Measurements from ENCODE around the gene CCDC181.
"Not testable (repeated sequence)": the region's sequence is repeated elsewhere in the genome, so short reads cannot be mapped to it uniquely, and the experiment has no call there.

Gene CCDC181

DNA sequence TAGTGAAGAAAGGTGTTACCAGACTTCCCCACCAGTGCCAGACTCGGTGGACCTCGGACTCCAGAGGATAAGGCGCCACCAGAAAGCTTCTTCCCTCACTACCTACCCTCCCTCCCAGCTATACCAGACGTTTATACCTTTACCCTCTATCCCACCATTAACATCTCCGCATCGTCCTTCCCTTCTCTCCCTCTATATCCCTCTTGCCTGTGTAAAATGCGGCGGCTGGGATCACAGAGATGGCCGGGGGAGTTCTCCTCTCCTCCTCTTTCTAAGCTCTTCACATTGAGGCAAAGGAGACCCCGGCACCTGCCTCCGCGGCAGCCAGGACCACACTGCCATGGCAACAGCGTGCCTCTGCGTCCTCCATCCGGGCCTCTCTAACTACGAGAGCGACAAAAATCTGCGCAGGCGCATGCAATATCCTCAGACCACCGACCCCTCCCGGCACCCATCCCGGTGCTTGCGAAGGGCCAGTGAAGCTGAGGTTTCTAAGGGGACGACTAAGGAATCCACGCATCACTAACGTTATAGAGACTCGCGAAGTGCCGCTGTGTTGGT, at the start of gene CCDC181:
Gene CCDC181, minus strand, starts transcription at position 394 of the 561 bp plus-strand sequence. CDS start 2,547 bp downstream, outside the sequence.
- no peak for FAIRE-seq

DNA sequence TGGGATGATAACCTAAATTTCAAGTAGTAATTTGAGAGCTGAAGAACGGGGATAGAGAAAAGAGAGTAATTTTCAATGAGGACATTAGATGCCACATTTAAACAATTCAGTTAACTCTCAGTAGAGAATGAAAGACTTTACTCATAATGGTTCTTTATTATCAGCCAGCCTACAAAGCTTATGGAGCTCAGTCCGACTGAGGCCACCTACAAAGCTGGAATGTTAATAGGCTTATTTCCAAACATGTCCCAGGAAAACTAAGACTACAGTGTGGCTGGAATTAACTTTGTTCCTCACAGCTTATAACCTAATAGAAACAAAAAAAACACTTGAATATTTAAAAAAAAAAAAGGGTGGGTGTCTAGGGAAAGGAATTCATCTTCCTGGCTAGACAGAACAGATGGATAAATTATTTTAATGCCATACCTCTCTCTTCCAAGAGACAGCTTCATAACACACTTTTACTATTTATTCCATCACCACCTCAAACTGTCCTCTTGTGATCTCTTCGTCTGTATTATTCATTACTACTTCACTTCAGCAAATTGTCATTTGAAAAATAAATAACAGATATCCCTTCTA, 48.6 kb upstream of the CCDC181 start:
- FAIRE-seq, result no peak

DNA sequence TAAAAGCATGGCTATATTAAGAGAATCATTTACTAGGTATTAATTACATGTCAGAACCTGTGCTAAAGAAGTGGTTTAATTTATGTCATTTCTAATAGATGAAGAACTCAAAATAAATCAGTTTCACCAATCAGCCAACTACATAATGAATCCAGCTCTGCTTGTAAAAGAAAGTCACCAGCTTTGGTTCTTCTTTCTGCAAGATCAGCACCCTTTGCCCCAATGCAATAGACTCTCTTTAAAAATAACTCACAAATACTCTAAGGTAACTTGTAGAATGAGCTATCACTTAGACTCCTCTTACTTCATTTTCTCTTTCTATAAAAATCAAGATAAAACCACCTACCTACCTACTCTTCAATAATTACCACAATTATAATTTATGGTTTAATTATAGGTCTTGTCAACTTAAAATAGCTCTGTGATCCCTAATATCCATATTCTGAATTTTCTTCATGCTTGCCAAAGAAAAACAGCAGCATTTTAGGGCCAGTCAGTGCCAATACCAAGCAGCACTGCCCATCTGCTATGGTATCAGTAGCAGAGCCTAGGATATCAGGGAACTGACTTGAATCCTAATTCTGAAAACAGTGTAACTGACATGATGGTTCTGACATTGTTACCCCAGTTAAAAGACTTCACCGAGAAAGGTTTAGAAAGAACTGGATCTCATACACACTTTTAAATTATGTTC, 47.2 kb upstream of the CCDC181 start:
- FAIRE-seq, result no peak

DNA sequence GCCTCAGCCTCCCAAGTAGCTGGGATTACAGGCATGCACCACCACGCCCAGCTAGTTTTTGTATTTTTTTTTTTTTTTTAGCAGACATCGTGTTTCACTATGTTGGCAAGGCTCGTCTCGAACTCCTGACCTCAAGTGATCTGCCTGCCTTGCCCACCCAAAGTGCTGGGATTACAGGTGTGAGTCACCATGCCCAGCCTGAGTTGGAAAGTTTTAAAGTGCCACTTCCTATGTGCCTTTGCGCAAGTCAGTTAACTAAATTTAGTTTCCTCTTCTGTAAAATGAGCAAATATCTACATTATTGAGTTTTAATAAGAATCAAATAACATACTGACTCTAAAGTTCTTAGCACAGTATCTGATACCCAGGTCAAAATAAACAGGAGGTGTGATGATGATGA, 46.1 kb upstream of the CCDC181 start:
- FAIRE-seq, result no peak

DNA sequence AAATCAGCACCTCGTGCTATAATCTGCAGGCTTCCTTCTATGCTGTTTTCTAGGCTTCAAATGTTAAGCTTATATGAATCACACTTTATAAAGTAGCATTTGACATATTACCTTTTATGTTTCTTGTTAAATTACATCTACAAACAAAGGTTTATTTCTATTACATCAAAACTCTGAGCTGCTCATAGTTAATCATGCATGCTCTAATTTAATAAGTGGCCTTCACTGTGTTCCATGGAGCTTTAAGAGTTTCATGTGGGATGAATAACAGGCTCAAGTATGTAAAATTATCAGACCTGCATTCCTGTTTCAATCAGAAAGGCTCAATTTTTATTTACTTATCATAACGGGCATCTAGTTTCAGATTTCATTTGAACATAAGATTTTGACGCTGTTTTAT, 45.5 kb upstream of the CCDC181 start:
- FAIRE-seq, result no peak

DNA sequence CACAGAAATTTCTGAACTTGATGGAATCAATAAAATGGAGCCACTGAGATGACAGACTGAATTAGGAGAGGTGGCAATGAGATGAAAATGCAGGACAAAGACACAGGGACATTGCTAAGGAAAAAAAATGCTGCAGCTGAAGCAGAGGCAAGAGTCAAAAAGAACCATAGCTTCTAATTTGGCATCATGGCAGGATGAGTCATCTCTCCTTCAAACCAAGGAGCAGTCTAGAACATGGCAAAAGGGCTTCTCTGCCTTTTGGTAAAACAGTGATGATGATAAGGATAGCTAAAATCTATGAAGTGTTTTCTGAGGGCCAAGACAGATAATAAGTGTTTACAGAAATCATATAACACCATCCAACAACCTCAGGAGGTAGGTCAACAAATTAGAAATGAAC, 41.7 kb upstream of the CCDC181 start:
- no peak for FAIRE-seq

DNA sequence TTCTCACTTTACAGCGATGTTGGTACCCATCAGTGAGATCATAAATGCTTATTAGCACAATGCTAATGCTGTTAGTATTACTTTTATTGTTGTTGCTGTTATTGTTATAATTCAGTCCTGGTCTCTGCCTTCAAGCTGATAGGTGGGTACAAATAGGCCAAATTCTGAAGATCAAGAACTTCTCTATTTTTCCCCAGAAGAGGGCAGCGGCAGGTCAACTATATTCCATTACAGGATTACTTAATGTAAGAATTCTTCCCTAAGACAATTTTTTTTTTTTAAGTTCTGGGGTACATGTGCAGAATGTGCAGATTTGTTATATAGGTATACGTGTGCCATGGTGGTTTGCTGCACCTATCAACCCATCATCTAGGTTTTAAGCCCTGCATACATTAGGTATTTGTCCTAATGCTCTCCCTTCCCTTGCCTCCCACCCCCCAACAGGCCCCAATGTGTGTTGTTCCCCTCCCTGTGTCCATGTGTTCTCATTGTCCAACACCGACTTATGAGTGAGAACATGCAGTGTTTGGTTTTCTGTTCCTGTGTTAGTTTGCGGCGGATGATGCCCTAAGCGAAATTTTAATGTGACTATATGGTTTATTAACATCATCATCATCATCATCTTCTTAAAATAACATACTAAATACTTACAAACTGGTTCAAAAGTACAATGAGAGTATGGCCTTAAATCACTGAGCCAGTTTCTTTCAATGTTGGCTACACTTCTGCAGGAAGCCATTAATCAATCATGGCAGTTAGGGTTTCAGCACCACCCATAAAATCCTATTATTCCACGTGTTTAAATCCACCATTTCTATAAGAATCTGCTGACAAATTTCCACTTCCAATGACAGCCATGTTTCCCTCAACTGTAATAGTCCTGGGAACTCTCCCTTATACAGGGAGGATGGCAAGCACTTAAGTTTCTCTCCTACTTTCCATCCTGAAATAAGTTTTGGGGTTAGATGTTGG, 39.3 kb upstream of the CCDC181 start:
- FAIRE-seq, result no peak

DNA sequence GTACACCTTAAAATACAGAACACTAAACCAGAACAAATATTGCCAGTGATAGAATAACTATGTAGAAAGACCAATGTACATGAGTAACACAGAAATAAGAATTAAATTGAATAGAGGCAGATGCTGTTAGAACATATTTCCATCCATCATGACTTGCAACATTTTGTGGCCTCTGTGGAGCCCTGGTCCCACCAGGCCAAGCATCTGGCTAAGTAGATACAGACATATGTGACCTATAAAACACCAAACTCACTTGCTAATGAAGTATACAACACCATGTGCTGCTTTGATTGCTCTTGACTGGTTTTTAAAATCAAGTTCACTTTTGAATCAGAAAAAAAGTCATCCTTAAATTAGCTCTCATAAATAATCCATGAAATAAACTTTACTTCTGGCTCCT, 38.0 kb upstream of the CCDC181 start:
- FAIRE-seq, result no peak

DNA sequence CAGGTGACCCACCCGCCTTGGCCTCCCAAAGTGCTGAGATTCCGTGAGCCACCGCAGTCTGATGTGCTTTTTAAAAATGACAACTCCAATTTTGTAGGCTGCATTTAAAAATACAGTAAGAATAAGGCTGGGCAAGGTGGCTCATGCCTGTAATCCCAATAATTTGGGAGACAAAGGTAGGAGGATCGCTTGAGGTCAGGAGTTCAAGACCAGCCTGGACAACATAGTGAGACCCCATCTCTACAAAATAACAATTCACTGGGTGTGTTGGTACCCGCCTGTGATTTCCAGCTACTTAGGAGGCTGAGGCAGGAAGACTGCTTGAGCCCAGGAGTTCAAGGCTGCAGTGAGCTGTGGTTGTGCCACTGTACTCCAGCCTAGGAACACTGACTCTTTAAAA, 35.1 kb upstream of the CCDC181 start:
- FAIRE-seq, result no peak

DNA sequence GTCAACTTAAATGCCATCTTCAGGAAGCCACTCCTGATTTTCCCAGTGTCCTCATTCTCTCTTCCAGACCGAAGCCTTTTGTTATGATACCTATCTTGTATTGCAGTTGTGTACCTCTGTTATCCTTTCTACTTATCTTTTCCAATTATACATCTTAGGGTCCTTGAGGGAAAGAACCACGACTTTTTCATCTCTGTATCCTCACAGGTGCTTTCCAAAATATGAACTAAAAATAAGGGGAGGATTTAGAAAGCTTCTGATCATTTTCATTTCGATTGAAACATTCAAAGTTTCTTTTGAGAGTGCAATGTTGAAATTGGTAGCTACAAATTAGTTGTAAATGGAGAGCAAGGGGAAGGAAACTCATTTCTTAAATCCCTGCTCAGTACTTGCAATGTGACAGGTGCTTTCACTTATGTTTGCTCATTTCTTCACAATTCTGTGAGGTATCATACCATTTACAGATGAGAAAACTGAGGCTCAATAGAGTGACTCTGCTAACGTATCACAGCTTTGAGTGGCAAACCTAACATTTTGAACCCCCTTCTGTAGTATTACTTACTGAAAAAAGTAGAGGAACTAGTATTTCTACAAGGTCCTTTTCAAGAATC, 34.2 kb upstream of the CCDC181 start:
- no peak for FAIRE-seq

DNA sequence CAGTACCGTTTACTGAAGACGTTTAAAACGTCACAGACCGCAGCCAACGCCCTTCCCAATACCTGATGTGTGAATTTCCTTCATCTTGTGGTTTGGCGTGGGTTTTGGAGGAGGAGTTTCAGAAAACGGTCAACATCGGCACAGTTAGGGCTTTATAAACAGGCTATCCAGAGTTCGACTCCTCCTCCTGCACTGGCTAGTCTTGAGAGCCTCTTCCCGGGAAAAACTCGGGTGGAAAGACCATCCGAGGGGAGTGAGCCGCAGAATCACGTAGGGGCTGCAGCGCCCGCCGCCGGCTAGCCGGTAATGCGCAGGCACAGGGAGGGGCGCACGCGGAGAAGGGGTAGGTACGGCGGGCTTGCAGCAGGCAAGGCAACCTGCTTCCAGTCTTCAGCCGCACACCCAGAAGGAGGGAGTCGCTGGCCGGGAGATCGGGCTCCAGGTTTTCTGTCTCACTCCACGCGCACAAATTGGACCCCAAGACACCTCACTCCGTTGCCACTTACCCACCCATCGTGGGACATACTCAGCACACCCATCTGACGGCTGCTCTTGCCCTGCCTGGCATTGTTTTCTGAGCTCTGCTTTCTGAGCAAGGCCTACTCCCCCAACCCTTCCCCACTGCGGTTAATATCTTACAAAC, 33.0 kb upstream of the CCDC181 start:
- no peak for FAIRE-seq

DNA sequence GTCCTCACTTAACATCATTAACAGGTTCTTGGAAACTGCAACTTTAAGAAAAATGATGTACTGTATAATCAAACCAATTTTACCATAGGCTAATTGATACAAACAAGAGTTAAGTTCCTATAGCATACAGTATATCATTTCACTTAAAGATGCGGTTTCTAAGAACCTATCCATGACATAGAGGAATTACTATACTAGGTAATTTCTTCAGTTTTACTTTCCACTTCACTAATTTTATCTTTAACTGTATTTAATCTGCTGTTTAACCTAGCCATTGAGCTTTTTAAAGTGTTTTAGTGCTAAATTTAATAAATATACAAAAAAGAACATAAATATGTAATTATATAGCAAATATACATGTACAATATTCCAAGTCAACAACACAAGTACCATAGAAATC, 30.2 kb upstream of the CCDC181 start:
- peak; percentile 45 for FAIRE-seq

DNA sequence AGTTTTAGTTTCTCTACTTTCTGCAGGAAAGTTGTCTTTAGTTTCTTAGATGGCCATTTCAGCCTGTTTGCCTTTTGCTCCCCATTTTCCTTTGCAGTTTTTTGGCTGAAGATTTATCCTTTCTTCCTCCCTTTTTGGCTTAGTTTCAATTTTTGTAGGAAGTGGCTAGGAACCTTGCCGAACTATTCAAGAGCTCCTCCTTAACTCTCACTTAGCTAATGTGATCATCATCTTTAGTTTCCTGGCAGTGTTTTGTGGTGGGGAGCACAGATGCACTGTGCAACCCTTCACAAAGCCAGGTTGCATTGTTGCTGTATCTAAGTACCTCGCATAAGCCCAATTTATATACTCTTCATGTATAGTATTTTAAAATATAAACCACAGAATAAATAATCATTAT, 28.8 kb upstream of the CCDC181 start:
- FAIRE-seq, result no peak

DNA sequence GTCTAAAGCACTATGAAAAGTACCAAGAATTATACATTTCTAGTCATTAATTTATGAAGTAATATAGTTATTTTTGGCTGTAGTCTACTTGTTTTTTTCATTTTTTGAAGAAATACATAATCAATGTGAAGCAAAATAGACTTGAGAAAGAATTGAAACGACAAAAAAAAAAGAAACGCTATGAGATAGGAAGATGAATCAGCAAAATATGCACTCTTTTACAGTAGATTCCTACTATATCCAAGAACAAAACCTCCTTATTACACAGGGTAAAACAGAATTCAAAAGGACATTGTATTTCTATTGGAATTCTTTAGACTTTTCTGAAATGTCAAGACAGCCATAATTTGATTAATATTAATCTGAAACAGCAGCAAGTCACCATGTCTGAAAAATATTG, 25.6 kb upstream of the CCDC181 start:
- FAIRE-seq, result no peak

DNA sequence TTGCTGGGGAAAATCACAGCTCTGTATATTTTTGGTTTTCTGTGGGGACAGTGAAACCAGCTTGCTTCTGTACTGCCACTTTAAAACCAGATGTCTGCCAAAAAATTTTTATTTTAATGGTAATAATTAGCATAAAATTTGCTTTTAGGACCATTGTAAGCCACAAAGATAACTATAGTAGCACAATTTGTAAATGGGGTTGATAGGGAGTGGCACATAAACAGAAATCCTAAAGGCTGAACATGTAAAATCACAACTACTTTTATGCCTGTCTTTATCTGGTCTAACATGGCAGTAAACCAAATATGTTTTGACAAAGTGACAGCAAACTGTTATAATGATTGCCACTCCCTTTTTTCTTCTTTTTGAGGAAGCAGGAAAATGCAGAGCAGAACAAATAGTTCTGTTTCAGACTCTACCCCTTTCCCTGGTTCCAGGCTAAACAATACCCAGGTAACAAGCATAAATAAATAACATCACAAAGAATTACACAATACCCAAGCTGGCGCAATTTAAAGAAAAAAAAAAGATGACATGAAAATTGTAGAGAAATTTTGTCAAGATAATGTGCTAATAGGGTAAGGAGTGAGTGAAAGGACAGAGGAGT, 24.0 kb upstream of the CCDC181 start:
- no peak for FAIRE-seq

DNA sequence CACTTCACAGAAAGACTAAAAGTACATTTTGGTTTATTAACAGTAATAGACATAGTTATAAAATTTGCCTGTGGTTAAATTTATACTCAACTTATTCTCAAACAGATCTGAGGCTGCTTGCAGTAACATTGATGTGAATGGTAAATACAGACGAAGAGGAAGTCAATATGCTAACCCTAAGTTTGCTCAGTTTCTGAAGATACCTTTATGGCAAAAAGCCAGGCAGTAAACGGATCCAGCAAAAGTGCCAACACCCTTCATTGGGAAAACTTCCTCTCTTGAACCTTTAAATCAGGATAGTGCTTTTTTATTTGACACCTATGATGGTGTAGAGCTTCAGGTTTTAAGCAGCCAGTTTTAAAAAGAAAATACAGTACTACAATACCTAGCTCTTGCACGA, 16.6 kb upstream of the CCDC181 start:
- no peak for FAIRE-seq

DNA sequence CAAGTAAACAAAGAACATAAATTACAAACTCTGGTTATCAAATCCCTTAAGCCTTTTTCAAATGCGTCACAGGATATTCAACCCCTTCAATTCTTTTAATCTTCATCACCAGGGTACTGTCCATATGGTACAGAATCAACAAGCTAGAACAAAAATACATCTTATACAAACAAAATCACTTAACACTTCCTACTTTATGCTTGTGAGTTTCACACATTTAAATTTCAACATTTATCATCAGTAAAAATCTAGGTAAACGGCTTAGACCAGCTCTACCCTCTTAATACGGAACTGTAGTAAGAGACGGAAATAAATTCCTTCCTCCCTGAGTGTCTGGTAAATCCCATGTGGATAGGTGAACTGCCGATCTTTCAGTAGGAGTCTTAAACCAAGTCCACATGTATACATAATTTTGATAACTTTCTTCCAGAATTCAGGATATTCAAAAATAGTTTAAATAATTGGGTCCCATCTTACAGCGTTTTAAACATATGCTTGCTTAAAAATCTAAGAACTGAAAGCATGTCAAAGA, 1.0 kb downstream of the CCDC181 start:
- FAIRE-seq, result peak; percentile 71

DNA sequence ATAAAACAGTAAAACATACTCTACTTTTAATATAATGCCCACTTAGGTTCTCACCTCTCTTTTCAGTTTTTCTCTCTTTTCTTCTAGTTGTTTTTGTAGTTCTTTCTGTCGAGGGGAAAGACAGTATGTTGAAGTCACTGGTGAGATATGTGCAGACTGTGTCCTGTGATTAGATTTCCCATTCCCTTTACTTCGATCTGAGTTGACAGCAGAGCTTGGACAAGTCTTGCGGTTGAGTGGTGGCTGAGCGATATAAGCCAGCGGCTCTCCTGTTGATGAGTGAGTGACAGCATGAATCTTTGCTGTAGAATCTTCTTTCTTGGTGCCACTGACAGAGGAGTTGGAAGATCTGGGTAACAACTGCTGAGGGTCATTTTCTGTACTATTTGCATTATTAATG, 6.0 kb downstream of the CCDC181 start:
- FAIRE-seq, result no peak

DNA sequence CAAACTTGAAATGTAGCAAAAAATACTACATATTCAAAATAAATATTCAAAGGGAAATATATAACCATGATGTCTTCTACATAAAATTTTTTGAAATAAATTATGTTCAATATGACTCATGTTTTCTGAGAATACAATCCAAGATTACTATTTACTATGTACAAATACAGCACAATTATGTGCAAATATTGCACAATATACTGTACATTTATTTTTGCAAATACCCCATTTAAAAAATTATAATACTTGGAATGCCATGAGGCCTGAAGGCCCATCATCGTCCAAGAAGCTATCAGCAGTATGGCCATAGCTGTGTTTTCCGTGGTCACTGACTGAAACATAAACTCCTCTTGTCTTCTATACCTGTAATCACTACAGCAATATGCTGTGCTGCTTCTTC, 12.3 kb downstream of the CCDC181 start:
- FAIRE-seq, result no peak

DNA sequence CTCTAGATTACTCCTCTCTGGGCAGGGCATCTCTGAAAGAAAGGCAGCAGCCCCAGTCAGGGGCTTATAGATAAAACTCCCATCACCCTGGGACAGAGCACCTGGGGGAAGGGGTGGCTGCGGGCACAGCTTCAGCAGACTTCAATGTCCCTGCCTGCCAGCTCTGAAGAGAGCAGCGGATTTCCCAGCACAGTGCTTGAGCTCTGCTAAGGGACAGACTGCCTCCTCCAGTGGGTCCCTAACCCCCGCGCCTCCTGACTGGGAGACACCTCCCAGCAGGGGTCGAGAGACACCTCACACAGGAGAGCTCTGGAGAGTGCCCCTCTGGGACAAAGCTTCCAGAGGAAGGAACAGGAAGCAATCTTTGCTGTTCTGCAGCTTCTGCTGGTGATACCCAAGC, 18.9 kb downstream of the CCDC181 start:
- not testable (repeated sequence) for FAIRE-seq

DNA sequence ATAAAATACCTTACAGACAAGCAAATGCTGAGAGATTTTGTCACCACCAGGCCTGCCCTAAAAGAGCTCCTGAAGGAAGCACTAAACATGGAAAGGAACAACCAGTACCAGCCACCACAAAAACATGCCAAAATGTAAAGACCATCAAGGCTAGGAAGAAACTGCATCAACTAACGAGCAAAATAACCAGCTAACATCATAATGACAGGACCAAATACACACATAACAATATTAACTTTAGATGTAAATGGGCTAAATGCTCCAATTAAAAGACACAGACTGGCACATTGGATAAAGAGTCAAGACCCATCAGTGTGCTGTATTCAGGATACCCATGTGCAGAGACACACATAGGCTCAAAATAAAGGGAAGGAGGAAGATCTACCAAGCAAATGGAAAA, 24.7 kb downstream of the CCDC181 start:
- FAIRE-seq, result not testable (repeated sequence)

DNA sequence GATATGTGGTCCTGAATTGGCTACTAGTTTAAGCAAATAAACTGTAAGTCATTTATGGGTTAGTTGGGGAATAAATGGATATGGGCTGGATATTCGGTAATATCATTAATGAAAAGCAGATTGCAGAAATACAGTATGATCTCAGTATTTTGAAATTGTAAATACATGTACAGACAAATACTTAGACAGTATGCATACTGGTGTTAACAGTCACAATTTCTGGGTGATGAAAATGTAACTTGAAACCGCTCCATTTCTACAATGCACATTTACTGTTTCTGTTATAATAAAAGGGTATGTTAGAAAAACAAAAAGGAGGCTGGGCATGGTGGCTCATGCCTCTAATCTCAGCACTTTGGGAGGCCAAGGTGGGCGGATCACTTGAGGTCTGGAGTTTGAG, 31.3 kb downstream of the CCDC181 start:
- FAIRE-seq, result no peak
